GM12878 (cell line): ENCODE results near the gene MCRIP2. TPM values are rescaled to one million over a fixed set of nuclear protein-coding genes. Genes with fewer than 3 reads are reported as not detected.

Experiments
- ATAC-seq: fragments of 200-7000 bp; cut with Tn5 transposase; 3 replicates; pipeline ENCODE4 v1.9.1; 2020; ENCODE audit warnings: mild to moderate bottlenecking, moderate library complexity
- BruUV-seq: library from RNA; stranded (reverse); fragments of 400-500 nt; replicated peaks from 2 replicates; lab custom pipeline; 2021; lab: Mats Ljungman, UMichigan
- CTCF ChIA-PET: fragments of 300-600 bp; sonication (Branson Sonifier 250); formaldehyde crosslinking; extraction: SDS; loops from one replicate; lab custom pipeline; 2021; ENCODE audit warnings: inconsistent platforms; lab: Yijun Ruan, JAX
- POLR2A ChIA-PET: fragments of 350-600 bp; formaldehyde crosslinking; extraction: SDS; loops from one replicate; lab custom pipeline; 2021; ENCODE audit warnings: inconsistent platforms; lab: Charles Lee
- RAD21 ChIA-PET: fragments of 300-600 bp; sonication (Branson Sonifier 250); formaldehyde crosslinking; loops from one replicate; lab custom pipeline; 2023; ENCODE audit warnings: antibody characterized with exemption; ENCODE audit not compliant: unreplicated experiment; lab: Charles Lee
- SMC1A ChIA-PET: fragments of 300-600 bp; sonication (Branson Sonifier 250); formaldehyde crosslinking; loops from one replicate; lab custom pipeline; 2023; ENCODE audit not compliant: unreplicated experiment, uncharacterized antibody; lab: Charles Lee
- DNase-seq: peaks from one replicate; pipeline ENCODE4 v3.0.0-alpha.2; 2011; ENCODE audit warnings: low read depth, low spot score
- FAIRE-seq: peaks from 3 replicates; lab custom pipeline; 2011; peaks lifted over from hg19 to GRCh38; lab: Jason Lieb, UNC
- H2AFZ ChIP-seq: 2 replicates; pipeline ENCODE4 v1.6.0; 2011; ENCODE audit warnings: low read depth, low read length, control low read depth; ENCODE audit not compliant: control insufficient read depth
- H3K27ac ChIP-seq: 2 replicates; pipeline ENCODE4 v1.5.1; 2011; ENCODE audit warnings: control low read depth; ENCODE audit not compliant: control insufficient read depth, insufficient read depth
- H3K27me3 ChIP-seq, 2 experiments: replicated peaks in 1 of 2; 2 replicates each; pipeline versions ENCODE4 v1.6.0 to v1.6.1; 2011; ENCODE audit warnings: low read length in 1 of 2; ENCODE audit not compliant: control insufficient read depth in 2 of 2, insufficient read depth in 2 of 2
- H3K36me3 ChIP-seq, 2 experiments: 2 replicates each; pipeline ENCODE4 v1.5.1; 2011; ENCODE audit warnings: low read length in 1 of 2; ENCODE audit not compliant: control insufficient read depth in 2 of 2, insufficient read depth in 2 of 2
- H3K4me1 ChIP-seq: 2 replicates; pipeline ENCODE4 v1.6.1; 2011; ENCODE audit warnings: mild to moderate bottlenecking, low read length, moderate library complexity, mixed read lengths; ENCODE audit not compliant: control insufficient read depth, insufficient read depth
- H3K4me2 ChIP-seq: 2 replicates; pipeline ENCODE4 v1.6.0; 2011; ENCODE audit warnings: control low read depth; ENCODE audit not compliant: control insufficient read depth, insufficient read depth
- H3K4me3 ChIP-seq: fragments of 200-600 bp; sonication (generic); 2 replicates; pipeline ENCODE4 v1.5.1; 2016
- H3K79me2 ChIP-seq: 2 replicates; pipeline ENCODE4 v1.6.0; 2011; ENCODE audit warnings: low read length; ENCODE audit not compliant: control insufficient read depth, insufficient read depth
- H3K9ac ChIP-seq: 2 replicates; pipeline ENCODE4 v1.8.0; 2011; ENCODE audit warnings: low read length, control low read depth, mixed read lengths; ENCODE audit not compliant: control insufficient read depth, insufficient read depth
- H3K9me3 ChIP-seq: replicated peaks from 3 replicates; pipeline ENCODE4 v1.5.1; 2011; ENCODE audit warnings: mild to moderate bottlenecking, low read length; ENCODE audit not compliant: control insufficient read depth, insufficient read depth
- H4K20me1 ChIP-seq: 2 replicates; pipeline ENCODE4 v1.6.0; 2011; ENCODE audit not compliant: control insufficient read depth, insufficient read depth
- CTCF ChIP-seq, 3 experiments: IDR thresholded peaks in 2 of 3; conservative IDR thresholded peaks in 1 of 3; 2 replicates each; pipeline ENCODE4 v1.5.1; 2011; ENCODE audit warnings: low read depth in 3 of 3, low read length in 3 of 3, mild to moderate bottlenecking in 3 of 3, control low read depth in 2 of 3, moderate library complexity in 2 of 3, inconsistent platforms in 1 of 3, mixed read lengths in 1 of 3; ENCODE audit not compliant: control insufficient read depth in 2 of 3, insufficient read depth in 1 of 3; ENCODE audit errors: extremely low read depth in 1 of 3
- IRF3 ChIP-seq: fragments of 450-650 bp; IDR thresholded peaks from 2 replicates; pipeline ENCODE4 v1.6.1; 2014; ENCODE audit warnings: mild to moderate bottlenecking
- MXI1 ChIP-seq: fragments of 150-350 bp; IDR thresholded peaks from 2 replicates; pipeline ENCODE4 v1.6.1; 2011; ENCODE audit warnings: low read depth, mild to moderate bottlenecking, inconsistent platforms, low read length, improper control_type of control experiment
- NBN ChIP-seq: fragments of 450-650 bp; IDR thresholded peaks from 2 replicates; pipeline ENCODE4 v1.6.1; 2016
- NFXL1 ChIP-seq: fragments of 450-650 bp; IDR thresholded peaks from 2 replicates; pipeline ENCODE4 v1.6.1; 2017; ENCODE audit warnings: antibody characterized with exemption, mild to moderate bottlenecking, borderline replicate concordance
- NR2C1 ChIP-seq: fragments of 450-650 bp; IDR thresholded peaks from 2 replicates; pipeline ENCODE4 v1.6.1; 2017; ENCODE audit warnings: antibody characterized with exemption, mild to moderate bottlenecking, moderate library complexity
- NRF1 ChIP-seq: conservative IDR thresholded peaks from 2 replicates; pipeline ENCODE4 v1.6.1; 2011; ENCODE audit warnings: mild to moderate bottlenecking, low read depth, low read length, improper control_type of control experiment
- POLR2A ChIP-seq: IDR thresholded peaks from 2 replicates; pipeline ENCODE4 v1.6.1; 2011; ENCODE audit warnings: low read depth, mild to moderate bottlenecking, low read length
- RELB ChIP-seq: fragments of 450-650 bp; IDR thresholded peaks from 2 replicates; pipeline ENCODE4 v1.6.1; 2017; ENCODE audit warnings: low read depth, mild to moderate bottlenecking, moderate library complexity
- ZBED1 ChIP-seq: IDR thresholded peaks from 2 replicates; pipeline ENCODE4 v1.6.1; 2016; ENCODE audit warnings: borderline replicate concordance
- ZBTB40 ChIP-seq: fragments of 450-650 bp; IDR thresholded peaks from 2 replicates; pipeline ENCODE4 v1.6.1; 2016; ENCODE audit warnings: mild to moderate bottlenecking, moderate library complexity, borderline replicate concordance
- ZNF207 ChIP-seq: fragments of 450-650 bp; IDR thresholded peaks from 2 replicates; pipeline ENCODE4 v1.6.1; 2014; ENCODE audit warnings: antibody characterized with exemption, mild to moderate bottlenecking, borderline replicate concordance
- ZSCAN29 ChIP-seq: fragments of 450-650 bp; IDR thresholded peaks from 2 replicates; pipeline ENCODE4 v1.6.1; 2017; ENCODE audit warnings: mild to moderate bottlenecking, moderate library complexity
- WGBS: methylation state at CpG from one replicate; pipeline ENCODE4 v1.1.6; 2016; ENCODE audit warnings: low lambda C conversion rate; ENCODE audit not compliant: insufficient replicate concordance, insufficient coverage; ENCODE audit errors: missing lambda C conversion rate; 5-methylcytosine and 5-hydroxymethylcytosine counted together
- in situ Hi-C: fragments of 300-500 bp; cut with MboI; formaldehyde crosslinking; loops from 9 replicates; pipeline ENCODE4 v1.14.3; 2018; ENCODE audit warnings: mixed read lengths
- intact Hi-C: fragments of 100-400 bp; cut with micrococcal nuclease; formaldehyde crosslinking; loops from one replicate; pipeline ENCODE4 v1.14.2; 2022; ENCODE audit not compliant: unreplicated experiment
- polyA plus RNA-seq, 11 experiments: library from polyadenylated mRNA; depleted of rRNA in 4 of 11; unstranded in 6 of 11; stranded (reverse) in 5 of 11; fragments of >200 nt; fragmentation: Nextera tagmentation in 4 of 11; fragmentation: Illumina TruSeq in 1 of 11; extraction: Ambion mirVana in 4 of 11; extraction: Trizol in 1 of 11; gene quantifications; 1 replicate in 1 of 11; 2 replicates in 10 of 11; pipeline versions ENCODE4 v1.2.1 to v1.2.3, GENCODE V29; 2011 to 2016; ENCODE audit warnings: inconsistent platforms in 2 of 11, missing spikeins in 2 of 11, low read depth in 1 of 11
- total RNA-seq, 4 experiments: library from RNA; depleted of rRNA in 3 of 4; stranded (reverse); fragments of >200 nt in 3 of 4; fragmentation: Illumina TruSeq in 1 of 4; extraction: Trizol in 1 of 4; gene quantifications; 2 replicates each; pipeline versions ENCODE4 v1.2.1 to v1.2.3, GENCODE V29; 2013 to 2021

The MCRIP2 gene
- total and polyA plus RNA-seq, 10 of the 15 experiments (the other 5 are each of a cell fraction or from before 2014, with no cell fraction given), result 0.19 to 93.1 (median 57.9) TPM

- peaks cover 15% of the 10 kb centered on the region for H3K4me1 ChIP-seq
- H3K36me3 ChIP-seq, result peaks cover 6 to 14% of the 10 kb centered on the region in 2 experiments; a peak in 2 of 4 replicates
- H3K4me3 ChIP-seq, result peak overlapping the region; percentile 77
- FAIRE-seq (no peak), ATAC-seq (no peak), DNase-seq (no peak)
- H3K9me3 ChIP-seq, result no peaks in the 10 kb centered on the region
- intact Hi-C loops, result loop anchor here (5.0 kb wide), 1 partner anchor 45 kb away; the partner anchor contains the start of gene METTL26
- peaks cover 24% of the 10 kb centered on the region for H3K79me2 ChIP-seq
- CTCF ChIA-PET, result no interaction called here
- RAD21 ChIA-PET, result interaction anchor here (1.2 kb wide), 1 partner anchor 8 kb away, joined by 4 read pairs; the partner anchor contains the start of gene WDR24
- in situ Hi-C loops, result no loop called here
- no peak overlapping the region for H2AFZ ChIP-seq
- H3K9ac ChIP-seq, result no peak overlapping the region
- H4K20me1 ChIP-seq, result peaks cover 6% of the 10 kb centered on the region; the same call in 1 of the 2 replicates
- BruUV-seq, result TSS peak; percentile 77
- SMC1A ChIA-PET, result no interaction called here
- POLR2A ChIA-PET, result interaction anchor here (1.6 to 2.0 kb wide), 2 partner anchors 8 to 19 kb away, joined by 3 to 13 read pairs; partner anchors contain the start of gene WDR24
- WGBS, result 87% methylated on average over 28 of the region's 28 CpGs
- TF ChIP-seq RELB (no peak), CTCF (IDR thresholded peaks at IDR 0.05 in 2 of 3, conservative IDR thresholded peaks at IDR 0.05 in 1 of 3; ENCODE audit: control insufficient read depth in 2 of 3, extremely low read depth in 1 of 3, insufficient read depth in 1 of 3, low read depth in 3 of 3, low read length in 3 of 3) (no peak), MXI1 (no peak), ZSCAN29 (no peak), POLR2A (peak; percentile 32; the same call in 1 of the 2 replicates), NRF1 (no peak), NBN (no peak), ZNF207 (no peak), NFXL1 (no peak), ZBED1 (0 out of 2 replicates have a peak, but pooled peaks have one; percentile 11), IRF3 (no peak), ZBTB40 (no peak), NR2C1 (no peak)
- no peak overlapping the region for H3K27ac ChIP-seq
- H3K4me2 ChIP-seq, result peak overlapping the region; percentile 98
- H3K27me3 ChIP-seq, result no peaks in the 10 kb centered on the region
Measured at GRCh38 chr16:681746-682427, 40.3 kb downstream of the MCRIP2 start.
